GM10248 (cell line): ENCODE measurements around the gene TAF11.

Experiments
- CTCF ChIA-PET: fragments of 300-600 bp; sonication (Branson Sonifier 250); formaldehyde crosslinking; extraction: SDS; loops from one replicate; lab custom pipeline; 2021; ENCODE audit warnings: antibody characterized with exemption; lab: Yijun Ruan, JAX
- POLR2A ChIA-PET: fragments of 350-650 bp; sonication (Branson Sonifier 250); formaldehyde crosslinking; extraction: SDS; loops from one replicate; lab custom pipeline; 2020; ENCODE audit warnings: antibody characterized with exemption; lab: Yijun Ruan, JAX
- DNase-seq: peaks from one replicate; pipeline ENCODE4 v3.0.0; 2012; ENCODE audit errors: extremely low spot score
- CTCF ChIP-seq: IDR thresholded peaks from 2 replicates; pipeline ENCODE4 v1.5.1; 2012; ENCODE audit warnings: mild to moderate bottlenecking, low read depth; ENCODE audit errors: extremely low read depth, missing control alignments, control extremely low read depth

Gene TAF11

GRCh38 chr6:34839666-34840352 is 48.0 kb downstream of the TAF11 start:
- DNase-seq = no peak
- POLR2A ChIA-PET = no interaction called here
- no peak for TF ChIP-seq CTCF
- CTCF ChIA-PET = no interaction called here

- POLR2A ChIA-PET = no interaction called here
- CTCF ChIA-PET = no interaction called here
- DNase-seq = no peak
- no peak for TF ChIP-seq CTCF
Observed at GRCh38 chr6:34837528-34837927, 50.3 kb downstream of the TAF11 start.

- POLR2A ChIA-PET = no interaction called here
- CTCF ChIA-PET = interaction anchor here (1.1 kb wide), 1 partner anchor 136 kb away, joined by 3 read pairs; no protein-coding TSS in a partner anchor
- DNase-seq = no peak
- TF ChIP-seq CTCF = no peak
Observed at GRCh38 chr6:34836451-34836850, 51.4 kb downstream of the TAF11 start.

DNA sequence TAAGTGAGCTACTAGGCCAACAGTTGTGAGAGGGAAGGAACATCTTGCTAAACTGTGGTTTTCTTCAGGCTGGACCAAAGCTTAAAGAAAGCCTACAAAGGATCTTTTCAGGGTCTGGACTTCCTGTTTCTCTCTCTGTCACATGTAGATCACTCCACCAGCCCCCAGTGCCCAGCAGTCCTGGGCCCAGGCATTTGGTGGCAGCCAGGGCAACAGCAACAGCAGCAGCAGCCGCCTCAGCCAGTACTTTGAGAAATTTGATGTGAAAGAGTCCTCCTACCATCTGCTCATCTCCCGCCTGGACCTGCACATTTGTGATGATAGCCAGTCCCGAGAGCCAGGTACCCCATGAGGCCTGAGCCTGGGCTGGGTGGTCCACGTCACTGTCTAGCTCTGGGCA is 51.8 kb downstream of the TAF11 start:
- no peak for TF ChIP-seq CTCF
- ChIA-PET POLR2A (no interaction called here), CTCF (interaction anchor here (1.1 kb wide), 1 partner anchor 136 kb away, joined by 3 read pairs; no protein-coding TSS in a partner anchor)
- DNase-seq = no peak

GRCh38 chr6:34834789-34835518 is 52.9 kb downstream of the TAF11 start:
- ChIA-PET CTCF (no interaction called here), POLR2A (no interaction called here)
- no peak for TF ChIP-seq CTCF
- DNase-seq = no peak

DNA sequence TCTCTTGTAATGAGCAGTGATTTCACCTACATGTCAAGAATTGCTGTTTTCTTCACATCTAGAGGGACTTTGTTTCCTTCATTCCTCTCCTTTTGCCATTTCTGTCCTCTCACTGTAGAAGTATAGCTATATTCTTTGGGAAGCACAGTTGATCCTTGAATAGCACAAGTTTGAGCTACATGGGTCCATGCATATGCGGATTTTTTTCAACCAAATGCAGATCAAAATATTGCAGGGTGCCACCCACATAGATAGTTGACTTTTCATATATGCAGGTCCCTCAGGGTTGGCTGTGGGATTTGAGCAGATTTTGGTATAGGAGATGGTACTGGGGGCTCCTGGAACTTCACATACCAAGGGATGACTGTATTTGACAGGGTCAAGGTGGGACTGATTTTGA is 54.9 kb downstream of the TAF11 start:
- TF ChIP-seq CTCF = no peak
- no peak for DNase-seq
- CTCF ChIA-PET = no interaction called here
- POLR2A ChIA-PET = interaction anchor here (0.7 kb wide), 1 partner anchor 110 kb away, joined by 5 read pairs; no protein-coding TSS in a partner anchor
